ENCODE results near the gene PAK1. TPM values are rescaled to one million over a fixed set of nuclear protein-coding genes. Genes with fewer than 3 reads are reported as not detected.

Gene PAK1
- total RNA-seq, 2 donors from 2014 or later, result 40.8 to 56.8 TPM

- no peak overlapping the region for H3K4me3 Mint-ChIP-seq
- H3K36me3 Mint-ChIP-seq (ENCODE audit: insufficient read depth in 2 of 2), result peaks cover 0 to 2% of the 10 kb centered on the region in 2 donors
- no peak overlapping the region for H3K27ac Mint-ChIP-seq
- ATAC-seq (replicated peaks in 1 of 2), result no peak
- H3K9me3 Mint-ChIP-seq, result no peaks in the 10 kb centered on the region
- DNase-seq, result no peak
- H3K4me1 Mint-ChIP-seq (ENCODE audit: low read depth), result peaks cover 4% of the 10 kb centered on the region
- H3K27me3 Mint-ChIP-seq (ENCODE audit: low read depth), result peaks cover 20% of the 10 kb centered on the region
These were observed 3.4 kb downstream of the PAK1 start for GRCh38 chr11:77470504-77470903.

- H3K9me3 Mint-ChIP-seq, result no peaks in the 10 kb centered on the region
These were observed 5.4 kb downstream of the PAK1 start for GRCh38 chr11:77468527-77468926.

DNA sequence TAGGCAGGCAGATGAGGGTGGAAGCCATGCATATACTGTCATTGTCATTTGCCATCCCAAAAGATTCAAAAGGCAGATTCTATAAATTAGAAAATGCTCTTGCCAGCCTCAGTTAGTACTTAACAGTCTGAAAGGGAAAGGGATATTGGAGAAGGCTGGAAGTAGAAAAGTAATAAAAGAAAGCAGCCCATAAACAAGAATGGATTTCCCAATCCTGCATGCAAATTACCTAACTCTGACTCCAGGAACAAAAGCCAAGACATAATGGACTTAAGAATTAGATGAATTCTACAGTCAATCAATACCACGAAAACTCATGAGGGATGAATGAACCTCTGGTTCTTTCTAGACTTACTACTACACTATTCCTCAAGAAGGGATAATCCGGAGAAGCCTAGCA is 5.9 kb downstream of the PAK1 start:
- no peak for DNase-seq
- H3K27me3 Mint-ChIP-seq (ENCODE audit: low read depth), result peaks cover 12% of the 10 kb centered on the region

More at GRCh38 chr11:77468527-77468926, 5.4 kb downstream of the PAK1 start:
- Mint-ChIP-seq H3K4me1 (ENCODE audit: low read depth) (no peaks in the 10 kb centered on the region), H3K27ac (no peak overlapping the region), H3K36me3 (ENCODE audit: insufficient read depth in 2 of 2) (no peaks in the 10 kb centered on the region), H3K27me3 (ENCODE audit: low read depth) (peaks cover 12% of the 10 kb centered on the region), H3K4me3 (no peak overlapping the region)
- ATAC-seq (replicated peaks in 1 of 2) (no peak), DNase-seq (no peak)

GRCh38 chr11:77467233-77467632 is 6.7 kb downstream of the PAK1 start:
- no peak overlapping the region for H3K4me3 Mint-ChIP-seq
- H3K27me3 Mint-ChIP-seq (ENCODE audit: low read depth), result peaks cover 5% of the 10 kb centered on the region
- H3K4me1 Mint-ChIP-seq (ENCODE audit: low read depth), result no peaks in the 10 kb centered on the region
- DNase-seq, result no peak
- no peaks in the 10 kb centered on the region for H3K9me3 Mint-ChIP-seq
- ATAC-seq (replicated peaks in 1 of 2), result no peak
- no peak overlapping the region for H3K27ac Mint-ChIP-seq
- no peaks in the 10 kb centered on the region for H3K36me3 Mint-ChIP-seq (ENCODE audit: insufficient read depth in 2 of 2)

More for the DNA sequence above, 5.9 kb downstream of the PAK1 start:
- no peaks in the 10 kb centered on the region for H3K9me3 Mint-ChIP-seq
- H3K27ac Mint-ChIP-seq, result no peak overlapping the region
- H3K36me3 Mint-ChIP-seq (ENCODE audit: insufficient read depth in 2 of 2), result no peaks in the 10 kb centered on the region
- no peaks in the 10 kb centered on the region for H3K4me1 Mint-ChIP-seq (ENCODE audit: low read depth)
- H3K4me3 Mint-ChIP-seq, result no peak overlapping the region
- no peak for ATAC-seq (replicated peaks in 1 of 2)

- no peak for ATAC-seq (replicated peaks in 1 of 2)
- H3K27me3 Mint-ChIP-seq (ENCODE audit: low read depth), result no peaks in the 10 kb centered on the region
- H3K36me3 Mint-ChIP-seq (ENCODE audit: insufficient read depth in 2 of 2), result no peaks in the 10 kb centered on the region
- no peaks in the 10 kb centered on the region for H3K9me3 Mint-ChIP-seq
- no peak overlapping the region for H3K4me3 Mint-ChIP-seq
- DNase-seq, result no peak
- no peak overlapping the region for H3K27ac Mint-ChIP-seq
- no peaks in the 10 kb centered on the region for H3K4me1 Mint-ChIP-seq (ENCODE audit: low read depth)
These were observed 16.6 kb downstream of the PAK1 start for GRCh38 chr11:77457340-77457739.

GRCh38 chr11:77455740-77456139 is 18.2 kb downstream of the PAK1 start:
- Mint-ChIP-seq H3K9me3 (no peaks in the 10 kb centered on the region), H3K27ac (no peak overlapping the region), H3K36me3 (ENCODE audit: insufficient read depth in 2 of 2) (no peaks in the 10 kb centered on the region), H3K27me3 (ENCODE audit: low read depth) (no peaks in the 10 kb centered on the region), H3K4me1 (ENCODE audit: low read depth) (no peaks in the 10 kb centered on the region), H3K4me3 (no peak overlapping the region)
- no peak for DNase-seq
- ATAC-seq (replicated peaks in 1 of 2), result no peak

DNA sequence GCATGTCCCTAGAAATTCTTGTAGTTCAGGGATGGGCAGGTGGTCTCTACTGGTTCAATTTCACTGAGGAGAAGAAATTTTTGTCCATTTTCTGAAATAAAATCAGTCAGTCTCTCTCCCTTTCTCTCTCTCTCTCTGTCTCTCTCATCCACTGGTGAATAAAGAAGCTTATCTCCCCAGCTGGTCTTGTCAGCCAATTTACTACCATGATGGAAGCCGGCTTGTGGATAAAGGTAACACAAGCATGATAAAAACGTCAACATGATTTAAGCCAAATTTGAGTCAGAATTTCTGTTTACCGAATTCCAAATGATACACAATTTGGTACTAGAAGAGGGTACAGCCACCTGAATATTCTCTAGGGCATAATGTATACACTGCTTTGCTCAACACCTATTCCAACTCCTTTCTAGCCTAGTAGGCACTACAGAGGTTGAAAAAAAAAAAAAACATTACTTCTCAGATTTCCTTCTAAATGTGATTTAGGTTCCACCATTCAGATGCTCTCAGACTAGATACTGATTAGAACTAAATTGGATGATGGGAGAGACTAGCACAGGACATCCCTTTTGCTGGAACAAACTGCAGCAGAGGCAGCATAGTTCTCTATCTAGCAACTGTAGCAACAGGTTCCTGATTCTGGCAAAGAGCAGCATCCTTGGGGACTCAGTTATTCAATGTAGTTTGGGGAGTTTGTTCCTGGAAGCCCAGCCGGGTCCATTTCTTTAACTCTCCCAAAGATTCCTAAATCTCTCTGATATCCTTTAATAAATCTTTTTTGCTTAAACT is 18.8 kb downstream of the PAK1 start:
- Mint-ChIP-seq H3K9me3 (no peaks in the 10 kb centered on the region), H3K4me3 (no peak overlapping the region), H3K36me3 (ENCODE audit: insufficient read depth in 2 of 2) (no peaks in the 10 kb centered on the region), H3K27me3 (ENCODE audit: low read depth) (no peaks in the 10 kb centered on the region), H3K27ac (no peak overlapping the region), H3K4me1 (ENCODE audit: low read depth) (no peaks in the 10 kb centered on the region)
- no peak for DNase-seq
- ATAC-seq (replicated peaks in 1 of 2), result no peak

DNA sequence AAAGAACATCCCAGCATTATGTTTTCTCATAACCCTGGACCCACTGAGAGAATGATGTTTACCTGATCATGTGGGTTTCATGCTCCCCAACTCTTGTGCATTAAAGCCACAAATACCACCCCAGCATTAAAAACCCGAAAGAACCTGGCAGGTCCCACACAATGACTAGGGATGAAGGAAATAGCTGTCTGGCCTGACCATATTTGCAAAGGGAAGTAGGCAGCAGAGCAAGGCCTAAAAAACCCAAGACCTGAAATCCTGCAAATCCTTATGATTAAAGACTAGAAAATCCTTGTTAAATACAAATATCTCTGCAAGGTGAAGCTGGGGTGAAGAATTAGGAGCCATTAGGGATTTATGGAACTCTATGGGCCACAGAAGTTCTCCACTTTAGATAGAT is 23.7 kb downstream of the PAK1 start:
- Mint-ChIP-seq H3K27me3 (ENCODE audit: low read depth) (no peaks in the 10 kb centered on the region), H3K27ac (no peak overlapping the region), H3K9me3 (no peaks in the 10 kb centered on the region), H3K4me3 (no peak overlapping the region), H3K4me1 (ENCODE audit: low read depth) (peaks cover 32% of the 10 kb centered on the region), H3K36me3 (ENCODE audit: insufficient read depth in 2 of 2) (no peaks in the 10 kb centered on the region)
- DNase-seq, result no peak
- no peak for ATAC-seq (replicated peaks in 1 of 2)

- peaks cover 32% of the 10 kb centered on the region for H3K4me1 Mint-ChIP-seq (ENCODE audit: low read depth)
- no peaks in the 10 kb centered on the region for H3K9me3 Mint-ChIP-seq
- no peak overlapping the region for H3K27ac Mint-ChIP-seq
- no peaks in the 10 kb centered on the region for H3K27me3 Mint-ChIP-seq (ENCODE audit: low read depth)
- peak; percentile 38 to 41 for ATAC-seq (replicated peaks in 1 of 2)
- H3K4me3 Mint-ChIP-seq, result no peak overlapping the region
- H3K36me3 Mint-ChIP-seq (ENCODE audit: insufficient read depth in 2 of 2), result no peaks in the 10 kb centered on the region
- DNase-seq, result no peak
These were observed 24.1 kb downstream of the PAK1 start for GRCh38 chr11:77449784-77450183.

GRCh38 chr11:77449060-77449521 is 24.8 kb downstream of the PAK1 start:
- Mint-ChIP-seq H3K4me3 (peak overlapping the region; percentile 49 to 64), H3K9me3 (no peaks in the 10 kb centered on the region), H3K4me1 (ENCODE audit: low read depth) (peaks cover 32% of the 10 kb centered on the region), H3K36me3 (ENCODE audit: insufficient read depth in 2 of 2) (no peaks in the 10 kb centered on the region), H3K27ac (peak overlapping the region; percentile 9), H3K27me3 (ENCODE audit: low read depth) (no peaks in the 10 kb centered on the region)
- DNase-seq (no peak), ATAC-seq (replicated peaks in 1 of 2) (no peak)

GRCh38 chr11:77448269-77448668 is 25.6 kb downstream of the PAK1 start:
- DNase-seq (no peak), ATAC-seq (replicated peaks in 1 of 2) (no peak)
- peaks cover 32% of the 10 kb centered on the region for H3K4me1 Mint-ChIP-seq (ENCODE audit: low read depth)
- no peak overlapping the region for H3K27ac Mint-ChIP-seq
- H3K27me3 Mint-ChIP-seq (ENCODE audit: low read depth), result no peaks in the 10 kb centered on the region
- no peaks in the 10 kb centered on the region for H3K9me3 Mint-ChIP-seq
- no peaks in the 10 kb centered on the region for H3K36me3 Mint-ChIP-seq (ENCODE audit: insufficient read depth in 2 of 2)
- peak overlapping the region in 1 of 2 donors; percentile 19 for H3K4me3 Mint-ChIP-seq

- Mint-ChIP-seq H3K36me3 (ENCODE audit: insufficient read depth in 2 of 2) (no peaks in the 10 kb centered on the region), H3K9me3 (no peaks in the 10 kb centered on the region), H3K4me1 (ENCODE audit: low read depth) (peaks cover 32% of the 10 kb centered on the region), H3K27me3 (ENCODE audit: low read depth) (no peaks in the 10 kb centered on the region), H3K27ac (no peak overlapping the region), H3K4me3 (no peak overlapping the region)
- no peak for DNase-seq
- ATAC-seq (replicated peaks in 1 of 2), result no peak
These were observed 26.8 kb downstream of the PAK1 start for GRCh38 chr11:77446911-77447629.

DNA sequence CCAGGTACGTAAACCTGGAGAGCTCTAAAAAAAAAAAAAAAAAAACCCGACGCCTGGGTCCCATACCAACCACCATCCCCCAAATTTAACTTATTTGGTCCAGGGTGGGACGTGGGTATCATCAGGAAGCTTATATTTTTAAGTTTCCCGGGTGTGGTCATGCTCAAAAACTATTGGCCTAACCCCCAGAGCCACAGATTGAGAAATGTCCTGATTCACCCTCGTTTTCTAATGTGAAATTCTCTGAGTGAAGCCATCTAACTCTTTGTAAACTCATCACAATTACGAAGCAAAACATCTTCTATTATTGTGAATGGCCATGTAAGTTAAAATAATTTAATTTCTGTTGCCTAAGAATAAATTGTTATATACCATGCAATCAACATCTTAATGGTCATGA is 29.6 kb downstream of the PAK1 start:
- no peak for ATAC-seq (replicated peaks in 1 of 2)
- no peaks in the 10 kb centered on the region for H3K36me3 Mint-ChIP-seq (ENCODE audit: insufficient read depth in 2 of 2)
- H3K9me3 Mint-ChIP-seq, result no peaks in the 10 kb centered on the region
- peaks cover 26% of the 10 kb centered on the region for H3K4me1 Mint-ChIP-seq (ENCODE audit: low read depth)
- DNase-seq, result no peak
- H3K27ac Mint-ChIP-seq, result no peak overlapping the region
- no peak overlapping the region for H3K4me3 Mint-ChIP-seq
- H3K27me3 Mint-ChIP-seq (ENCODE audit: low read depth), result no peaks in the 10 kb centered on the region
